BJ (cell line): ENCODE data around the gene SLC35F1. TPM values are rescaled to one million over a fixed set of nuclear protein-coding genes. Genes with fewer than 3 reads are reported as not detected.

Experiments used
- CTCF ChIA-PET: fragments of 350-600 bp; formaldehyde crosslinking; extraction: SDS; loops from one replicate; lab custom pipeline; 2021; ENCODE audit warnings: antibody characterized with exemption, inconsistent platforms; lab: Yijun Ruan, JAX
- POLR2A ChIA-PET: fragments of 300-600 bp; sonication (Branson Sonifier 250); formaldehyde crosslinking; extraction: SDS; loops from one replicate; lab custom pipeline; 2021; ENCODE audit warnings: antibody characterized with exemption; lab: Charles Lee
- DNase-seq: peaks from one replicate; pipeline ENCODE4 v3.0.0-alpha.2; 2011; ENCODE audit warnings: low read depth
- H3K27me3 ChIP-seq: 2 replicates; pipeline ENCODE4 v1.6.0; 2011; ENCODE audit warnings: low read length; ENCODE audit not compliant: control insufficient read depth, insufficient read depth
- H3K36me3 ChIP-seq: 2 replicates; pipeline ENCODE4 v1.5.1; 2011; ENCODE audit warnings: low read length; ENCODE audit not compliant: control insufficient read depth, insufficient read depth
- H3K4me3 ChIP-seq: 2 replicates; pipeline ENCODE4 v1.5.1; 2011; ENCODE audit warnings: low read depth, mild to moderate bottlenecking, control low read depth, low read length
- CTCF ChIP-seq: IDR thresholded peaks from 2 replicates; pipeline ENCODE4 v1.5.1; 2011; ENCODE audit warnings: low read depth, mild to moderate bottlenecking, control low read depth, inconsistent platforms, low read length, moderate library complexity; ENCODE audit not compliant: insufficient read depth
- polyA plus RNA-seq: library from polyadenylated mRNA; depleted of rRNA; stranded (reverse); fragments of >200 nt; gene quantifications from 2 replicates; pipeline ENCODE4 v1.2.3, GENCODE V29; 2011

SLC35F1 gene
- polyA plus RNA-seq, 1 experiment, result not detected

- no peak for TF ChIP-seq CTCF
- ChIA-PET POLR2A (no interaction called here), CTCF (interaction anchor here (1.7 kb wide), 1 partner anchor 10 kb away, joined by 3 read pairs; no protein-coding TSS in a partner anchor)
- Histone ChIP-seq H3K27me3 (no peaks in the 10 kb centered on the region), H3K4me3 (no peak overlapping the region), H3K36me3 (no peaks in the 10 kb centered on the region)
- no peak for DNase-seq
Measured at GRCh38 chr6:118220429-118221128, 313.5 kb downstream of the SLC35F1 start.

GRCh38 chr6:118223316-118223715 is 316.3 kb downstream of the SLC35F1 start:
- no peaks in the 10 kb centered on the region for H3K27me3 ChIP-seq
- TF ChIP-seq CTCF, result no peak
- ChIA-PET POLR2A (no interaction called here), CTCF (no interaction called here)
- no peak for DNase-seq
- H3K36me3 ChIP-seq, result no peaks in the 10 kb centered on the region
- H3K4me3 ChIP-seq, result no peak overlapping the region

GRCh38 chr6:118228886-118229285 is 321.8 kb downstream of the SLC35F1 start:
- CTCF ChIA-PET, result interaction anchor here (0.9 kb wide), 1 partner anchor 57 kb away, joined by 3 read pairs; no protein-coding TSS in a partner anchor
- Histone ChIP-seq H3K36me3 (no peaks in the 10 kb centered on the region), H3K27me3 (no peaks in the 10 kb centered on the region), H3K4me3 (no peak overlapping the region)
- no peak for DNase-seq
- POLR2A ChIA-PET, result no interaction called here
- no peak for TF ChIP-seq CTCF

GRCh38 chr6:118240878-118241528 is 333.9 kb downstream of the SLC35F1 start:
- CTCF ChIA-PET, result no interaction called here
- no peak for DNase-seq
- H3K27me3 ChIP-seq, result no peaks in the 10 kb centered on the region

More at GRCh38 chr6:118240878-118241528, 333.9 kb downstream of the SLC35F1 start:
- no peak for TF ChIP-seq CTCF
- POLR2A ChIA-PET, result interaction anchor here (0.6 kb wide), 1 partner anchor 397 kb away, joined by 3 read pairs; no protein-coding TSS in a partner anchor
- Histone ChIP-seq H3K4me3 (no peak overlapping the region), H3K36me3 (no peaks in the 10 kb centered on the region)
